Activated CD8-positive, alpha-beta T cell treated with anti-CD3 and anti-CD28 coated beads for 36 hours (primary cell): Measurements from ENCODE around the gene IGFBPL1. TPM values are rescaled to one million over a fixed set of nuclear protein-coding genes. Genes with fewer than 3 reads are reported as not detected.

Experiments
- ATAC-seq: fragments of 200-7000 bp; cut with Tn5 transposase; one replicate; pipeline ENCODE4 v1.10.0; 2021; ENCODE audit warnings: mild to moderate bottlenecking, moderate library complexity
- CTCF ChIA-PET: fragments of 350-600 bp; sonication (Branson Sonifier 250); formaldehyde crosslinking; loops from one replicate; lab custom pipeline; 2021; ENCODE audit warnings: antibody characterized with exemption; lab: Charles Lee
- POLR2A ChIA-PET: fragments of 350-600 bp; sonication (Branson Sonifier 250); formaldehyde crosslinking; loops from one replicate; lab custom pipeline; 2021; ENCODE audit warnings: antibody characterized with exemption; lab: Charles Lee
- DNase-seq: peaks from one replicate; pipeline ENCODE4 v3.0.0-alpha.2; 2020
- H3K27ac Mint-ChIP-seq: one replicate; pipeline ENCODE4 v1.8.0; 2021; ENCODE audit warnings: mild to moderate bottlenecking, mixed read lengths
- H3K27me3 Mint-ChIP-seq: one replicate; pipeline ENCODE4 v1.8.0; 2021; ENCODE audit warnings: mixed read lengths
- H3K36me3 Mint-ChIP-seq: one replicate; pipeline ENCODE4 v1.8.0; 2021; ENCODE audit warnings: low read depth, mixed read lengths
- H3K4me1 Mint-ChIP-seq: one replicate; pipeline ENCODE4 v1.8.0; 2021; ENCODE audit warnings: low read depth, mixed read lengths
- H3K4me3 Mint-ChIP-seq: one replicate; pipeline ENCODE4 v1.8.0; 2021; ENCODE audit warnings: mild to moderate bottlenecking, moderate library complexity, mixed read lengths
- H3K9me3 Mint-ChIP-seq: one replicate; pipeline ENCODE4 v1.8.0; 2021; ENCODE audit warnings: mixed read lengths
- CTCF ChIP-seq: fragments of 200-600 bp; IDR thresholded peaks from one replicate; pipeline ENCODE4 v1.8.0; 2022; ENCODE audit warnings: antibody characterized with exemption, mild to moderate bottlenecking
- intact Hi-C: fragments of 100-400 bp; cut with micrococcal nuclease; formaldehyde crosslinking; loops from one replicate; pipeline ENCODE4 v1.10.0; 2022
- total RNA-seq, 2 experiments: library from RNA; stranded (reverse); gene quantifications; one replicate each; pipeline ENCODE4 v1.2.3, GENCODE V29; 2021

Gene IGFBPL1
- total RNA-seq, 2 experiments from 2014 or later = not detected

- DNase-seq (no peak), ATAC-seq (no peak)
- H3K4me1 Mint-ChIP-seq = peaks cover 10% of the 10 kb centered on the region
- peaks cover 1% of the 10 kb centered on the region for H3K27me3 Mint-ChIP-seq
- H3K36me3 Mint-ChIP-seq = peaks cover 8% of the 10 kb centered on the region
- POLR2A ChIA-PET = no interaction called here
- peaks cover 7% of the 10 kb centered on the region for H3K9me3 Mint-ChIP-seq
- H3K4me3 Mint-ChIP-seq = no peak overlapping the region
- intact Hi-C loops = no loop called here
- no peak overlapping the region for H3K27ac Mint-ChIP-seq
- CTCF ChIA-PET = interaction anchor here (1.0 kb wide), 1 partner anchor 476 kb away, joined by 4 read pairs; no protein-coding TSS in a partner anchor
- no peak for TF ChIP-seq CTCF
Measured at GRCh38 chr9:38389313-38389712, 34.9 kb downstream of the IGFBPL1 start.

DNA sequence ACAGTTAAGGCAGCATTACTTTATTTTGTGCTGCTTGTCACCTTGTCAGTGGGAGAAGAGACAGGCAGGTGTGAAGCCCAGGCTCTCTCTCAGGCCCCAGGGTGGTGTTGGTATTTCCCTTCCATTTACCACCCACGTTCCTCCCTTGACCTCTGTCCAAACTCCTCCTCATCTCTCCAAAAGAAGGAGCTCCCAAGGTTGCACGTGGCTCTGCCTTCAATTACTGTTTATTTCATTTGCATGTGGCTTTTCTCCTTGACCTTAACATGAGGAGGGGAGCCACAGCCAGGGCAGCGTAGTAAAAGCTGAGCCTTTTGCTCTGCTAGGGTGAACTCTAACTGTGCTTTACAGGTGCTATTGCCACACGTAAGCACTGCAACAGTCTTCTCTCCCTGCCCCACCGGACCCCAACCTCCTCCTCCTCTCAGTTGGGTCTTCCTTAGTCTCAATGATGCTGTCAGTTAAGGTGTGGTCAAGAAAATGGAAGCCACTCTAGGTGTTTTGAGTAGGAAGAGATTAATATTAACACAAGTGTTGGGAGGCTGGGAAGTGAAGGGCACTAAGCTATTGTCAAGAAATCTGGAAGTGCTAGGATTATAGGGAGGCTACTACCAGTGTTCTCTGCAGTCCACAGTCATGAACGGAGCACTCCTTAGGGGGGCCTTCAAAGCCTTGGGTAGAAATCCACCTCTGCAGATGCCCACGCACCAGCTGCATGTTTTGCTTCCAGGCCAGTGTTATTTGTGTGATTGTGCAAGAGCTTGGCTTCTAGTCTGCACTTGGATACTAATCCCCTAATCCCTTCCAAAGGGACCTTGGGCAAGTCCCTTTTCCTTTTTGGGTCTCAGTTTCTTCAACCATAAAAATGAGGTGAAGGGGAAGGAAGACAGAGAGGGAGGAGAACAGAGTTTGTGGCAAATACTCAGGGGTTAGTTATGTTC, 35.7 kb downstream of the IGFBPL1 start:
- Mint-ChIP-seq H3K4me3 (no peak overlapping the region), H3K36me3 (peaks cover 4% of the 10 kb centered on the region), H3K9me3 (peaks cover 7% of the 10 kb centered on the region), H3K27me3 (peaks cover 1% of the 10 kb centered on the region), H3K4me1 (peaks cover 6% of the 10 kb centered on the region), H3K27ac (no peak overlapping the region)
- intact Hi-C loops = no loop called here
- no peak for ATAC-seq
- no peak for DNase-seq
- ChIA-PET POLR2A (no interaction called here), CTCF (interaction anchor here (1.2 kb wide), 1 partner anchor 301 kb away, joined by 4 read pairs; no protein-coding TSS in a partner anchor)
- TF ChIP-seq CTCF = no peak

GRCh38 chr9:38387751-38388150, 36.5 kb downstream of the IGFBPL1 start:
- ChIA-PET CTCF (interaction anchor here (1.2 to 1.6 kb wide), 2 partner anchors 300 to 474 kb away, joined by 4 read pairs; no protein-coding TSS in a partner anchor), POLR2A (no interaction called here)
- intact Hi-C loops = no loop called here
- Mint-ChIP-seq H3K36me3 (no peaks in the 10 kb centered on the region), H3K9me3 (peaks cover 7% of the 10 kb centered on the region), H3K4me1 (peaks cover 4% of the 10 kb centered on the region), H3K27ac (no peak overlapping the region), H3K27me3 (peaks cover 1% of the 10 kb centered on the region), H3K4me3 (no peak overlapping the region)
- TF ChIP-seq CTCF = no peak
- ATAC-seq (no peak), DNase-seq (no peak)

GRCh38 chr9:38387066-38387465, 37.2 kb downstream of the IGFBPL1 start:
- POLR2A ChIA-PET = no interaction called here
- no peak for ATAC-seq
- DNase-seq = no peak
- peaks cover 1% of the 10 kb centered on the region for H3K27me3 Mint-ChIP-seq
- H3K27ac Mint-ChIP-seq = no peak overlapping the region
- CTCF ChIA-PET = interaction anchor here (1.6 kb wide), 1 partner anchor 473 kb away, joined by 4 read pairs; no protein-coding TSS in a partner anchor
- no peak for TF ChIP-seq CTCF
- H3K36me3 Mint-ChIP-seq = no peaks in the 10 kb centered on the region
- intact Hi-C loops = no loop called here
- H3K4me3 Mint-ChIP-seq = no peak overlapping the region
- peaks cover 7% of the 10 kb centered on the region for H3K9me3 Mint-ChIP-seq
- H3K4me1 Mint-ChIP-seq = peaks cover under 1% of the 10 kb centered on the region
